WI38 (cell line): ENCODE measurements around the gene LDHD.

Source experiments
- H3K4me3 ChIP-seq: 2 replicates; pipeline ENCODE4 v1.5.1; 2011; ENCODE audit warnings: low read depth, mild to moderate bottlenecking, control low read depth, low read length
- TF ChIP-seq, protein P1 (sequence below): IDR thresholded peaks from 2 replicates; pipeline ENCODE4 v1.5.1; 2012; ENCODE audit warnings: low read depth, mild to moderate bottlenecking, control low read depth, low read length

LDHD gene

DNA sequence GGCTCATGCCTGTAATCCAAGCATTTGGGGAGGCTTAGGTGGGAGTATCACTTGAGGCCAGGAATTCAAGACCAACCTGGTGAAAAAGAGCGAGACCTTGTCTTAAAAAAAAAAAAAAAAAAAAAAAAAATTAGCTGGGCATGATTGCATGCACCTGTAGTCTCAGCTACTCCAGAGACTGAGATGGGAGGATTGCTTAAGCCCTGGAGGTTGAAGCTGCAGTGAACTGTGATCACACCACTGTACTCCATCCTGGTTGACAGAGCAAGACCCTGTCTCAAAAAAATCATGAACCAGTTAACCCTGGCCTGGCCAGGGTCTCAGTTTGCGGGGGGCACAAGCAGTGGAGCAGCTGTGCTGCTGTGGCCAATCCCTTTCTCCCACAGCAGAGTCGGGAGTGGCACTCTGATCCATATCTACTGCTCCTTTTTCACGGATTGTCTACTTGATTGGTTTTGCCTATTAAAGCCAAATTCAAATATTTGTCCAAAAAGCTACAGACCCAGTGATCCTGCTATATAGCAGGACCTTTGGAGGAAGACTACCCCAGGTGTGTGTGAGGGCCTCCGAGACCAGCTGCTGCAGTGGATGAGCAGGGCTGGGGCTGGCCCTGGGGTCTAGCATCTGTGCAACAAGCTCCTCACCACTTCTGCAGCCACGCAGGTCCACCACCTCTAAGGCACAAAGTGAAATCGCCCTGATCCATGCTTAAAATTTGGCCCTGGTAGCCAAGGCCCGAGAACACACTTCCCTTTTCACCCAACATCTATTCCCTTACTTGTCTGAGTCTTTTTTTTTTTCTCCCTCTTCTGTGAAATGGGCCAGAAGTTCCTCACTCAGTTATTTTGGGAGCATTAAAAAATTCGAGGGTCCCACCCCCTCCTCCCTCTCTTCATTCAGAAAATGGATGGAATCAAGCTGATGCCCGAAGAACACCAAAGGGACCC, 48.2 kb downstream of the LDHD start:
- TF ChIP-seq, protein P1, sequence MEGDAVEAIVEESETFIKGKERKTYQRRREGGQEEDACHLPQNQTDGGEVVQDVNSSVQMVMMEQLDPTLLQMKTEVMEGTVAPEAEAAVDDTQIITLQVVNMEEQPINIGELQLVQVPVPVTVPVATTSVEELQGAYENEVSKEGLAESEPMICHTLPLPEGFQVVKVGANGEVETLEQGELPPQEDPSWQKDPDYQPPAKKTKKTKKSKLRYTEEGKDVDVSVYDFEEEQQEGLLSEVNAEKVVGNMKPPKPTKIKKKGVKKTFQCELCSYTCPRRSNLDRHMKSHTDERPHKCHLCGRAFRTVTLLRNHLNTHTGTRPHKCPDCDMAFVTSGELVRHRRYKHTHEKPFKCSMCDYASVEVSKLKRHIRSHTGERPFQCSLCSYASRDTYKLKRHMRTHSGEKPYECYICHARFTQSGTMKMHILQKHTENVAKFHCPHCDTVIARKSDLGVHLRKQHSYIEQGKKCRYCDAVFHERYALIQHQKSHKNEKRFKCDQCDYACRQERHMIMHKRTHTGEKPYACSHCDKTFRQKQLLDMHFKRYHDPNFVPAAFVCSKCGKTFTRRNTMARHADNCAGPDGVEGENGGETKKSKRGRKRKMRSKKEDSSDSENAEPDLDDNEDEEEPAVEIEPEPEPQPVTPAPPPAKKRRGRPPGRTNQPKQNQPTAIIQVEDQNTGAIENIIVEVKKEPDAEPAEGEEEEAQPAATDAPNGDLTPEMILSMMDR: no peak
- H3K4me3 ChIP-seq: no peak overlapping the region

DNA sequence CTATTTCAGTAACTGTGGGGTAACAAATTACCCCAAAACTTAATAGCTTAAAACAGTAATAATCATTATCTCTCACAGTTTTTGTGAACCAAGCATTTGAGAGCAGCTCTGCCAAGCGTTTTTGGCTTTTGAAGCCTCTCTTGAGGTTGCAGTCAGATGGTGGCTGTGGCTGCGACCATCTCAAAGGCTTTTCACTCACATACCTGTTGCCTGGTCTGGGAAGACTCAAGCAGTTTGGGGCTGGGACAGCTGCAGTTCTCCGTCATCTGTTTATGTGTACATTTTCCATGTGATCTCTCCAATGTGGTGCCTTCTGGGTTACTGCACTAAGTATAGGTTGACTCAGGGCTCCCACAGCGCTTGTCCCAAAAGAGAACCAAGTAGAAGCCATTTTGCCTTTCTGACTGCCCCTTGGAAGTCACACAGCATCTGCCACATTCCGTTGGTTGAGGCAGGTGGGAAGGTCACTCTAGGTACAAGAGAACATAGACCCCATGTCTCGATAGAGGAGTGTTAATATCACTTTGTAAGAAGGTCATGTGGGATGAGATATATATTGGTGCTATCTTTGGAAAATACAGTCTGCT, 49.6 kb downstream of the LDHD start:
- TF ChIP-seq, protein P1: no peak
- H3K4me3 ChIP-seq: no peak overlapping the region

DNA sequence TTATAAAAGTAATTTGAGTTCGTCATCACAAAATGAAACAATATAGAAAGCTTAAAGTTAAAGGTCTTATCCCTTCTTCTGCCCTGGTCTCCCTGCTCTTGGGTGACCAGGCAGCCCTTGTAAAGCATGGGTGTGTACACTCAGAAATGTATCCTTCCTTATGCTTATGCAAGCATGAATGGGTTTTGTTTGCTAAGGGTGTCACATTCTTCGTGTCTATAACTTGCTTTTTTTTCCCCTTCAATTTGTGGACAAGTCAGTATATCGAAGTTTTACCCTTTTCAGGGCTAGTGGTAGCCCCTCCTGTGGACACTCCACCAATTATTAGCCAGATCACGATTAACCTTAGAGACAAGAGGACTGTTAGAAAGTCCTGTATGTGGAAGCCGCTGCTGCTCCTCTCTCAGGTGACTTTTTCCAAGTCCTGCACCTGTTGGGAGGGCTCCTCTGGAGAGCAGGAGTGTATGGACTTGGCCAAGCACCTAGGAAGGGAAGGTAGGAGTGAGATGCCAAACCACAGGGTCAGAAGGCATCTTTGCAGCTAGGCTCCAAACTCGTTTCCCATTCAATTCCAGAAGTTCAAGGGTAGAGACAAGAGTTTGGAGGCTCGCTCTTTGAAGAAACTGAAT, 50.9 kb downstream of the LDHD start:
- no peak overlapping the region for H3K4me3 ChIP-seq
- TF ChIP-seq, protein P1: no peak

DNA sequence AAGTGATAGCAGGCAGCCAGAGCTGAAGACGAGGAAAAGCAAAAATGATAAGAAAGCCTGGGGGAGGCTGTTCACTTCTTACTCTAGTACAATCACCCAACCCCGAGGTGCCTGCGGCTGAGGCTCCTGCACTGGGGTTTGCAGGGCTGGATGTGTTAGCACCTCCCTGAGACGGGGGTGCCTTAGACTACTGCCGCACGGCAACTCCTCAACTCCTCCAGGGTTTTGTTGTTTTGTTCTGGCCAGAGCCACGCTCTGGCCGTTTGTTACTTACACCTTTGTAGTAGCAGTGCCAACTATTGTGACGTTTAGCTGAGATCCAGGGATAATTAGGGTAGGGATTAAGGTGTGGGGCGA, 51.5 kb downstream of the LDHD start:
- TF ChIP-seq, protein P1: no peak
- no peak overlapping the region for H3K4me3 ChIP-seq

DNA sequence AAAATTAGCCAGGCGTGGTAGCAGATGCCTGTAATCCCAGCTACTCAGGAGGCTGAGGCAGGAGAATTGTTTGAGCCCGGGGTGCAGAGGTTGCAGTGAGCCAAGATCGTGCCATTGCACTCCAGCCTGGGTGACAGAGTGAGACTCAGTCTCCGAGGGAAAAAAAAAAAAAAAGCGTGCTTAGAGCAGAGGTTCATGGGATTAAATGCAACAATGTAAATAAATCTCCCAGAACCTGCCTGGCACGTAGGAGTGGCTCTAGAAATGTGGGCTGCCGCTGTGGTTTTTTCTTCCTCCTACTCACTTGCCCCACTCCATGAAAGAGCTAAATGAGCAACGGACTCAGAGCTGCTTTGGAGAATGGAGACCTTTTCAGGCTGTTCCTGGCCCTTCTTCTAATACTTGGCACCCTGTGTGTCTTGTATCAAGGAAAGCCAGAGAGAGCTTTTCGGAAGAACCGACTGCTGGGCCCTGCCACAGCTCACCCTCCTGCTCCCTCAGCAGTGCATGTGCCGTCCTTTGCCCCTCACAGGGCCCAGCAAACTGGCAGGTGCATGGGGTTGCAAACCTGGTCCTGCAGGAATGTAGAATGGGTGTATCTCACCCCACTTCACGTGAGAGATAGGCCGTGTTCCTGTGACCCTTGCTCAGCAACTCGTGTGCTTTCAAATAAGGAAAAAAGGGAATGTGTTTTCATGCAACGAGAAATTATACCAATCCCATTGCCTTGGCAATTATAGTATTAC, 52.0 kb downstream of the LDHD start:
- TF ChIP-seq, protein P1: no peak
- no peak overlapping the region for H3K4me3 ChIP-seq

DNA sequence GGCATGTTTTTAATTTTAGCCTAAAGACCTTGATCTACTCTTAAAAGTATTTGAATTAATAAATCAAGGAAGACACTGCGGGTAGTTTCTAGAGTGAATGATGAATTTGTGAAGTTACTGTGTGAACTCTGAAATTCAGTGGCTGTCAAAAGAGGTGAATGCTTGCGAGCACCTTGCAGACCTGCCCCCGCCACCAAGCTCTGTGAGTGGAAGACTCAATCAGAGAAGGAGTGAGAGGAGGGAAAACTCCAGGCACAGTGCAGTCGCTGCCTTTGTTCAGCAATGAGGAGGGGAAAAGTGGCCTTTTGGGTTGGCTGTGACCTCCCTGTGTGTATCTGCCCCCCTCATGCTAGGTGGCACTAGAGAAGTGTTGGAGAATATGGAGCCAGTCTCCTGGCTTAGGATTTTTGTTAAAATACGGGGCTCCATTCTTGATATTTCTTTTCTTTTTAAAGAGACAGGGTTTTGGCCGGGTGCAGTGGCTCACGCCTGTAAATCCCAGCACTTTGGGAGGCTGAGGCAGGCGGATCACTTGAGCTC, 53.0 kb downstream of the LDHD start:
- TF ChIP-seq, protein P1: no peak
- no peak overlapping the region for H3K4me3 ChIP-seq
